ENCODE results near the gene MAP3K2.

Gene MAP3K2

GRCh38 chr2:127283275-127283674 lies 104.5 kb downstream of the MAP3K2 start:
- Histone ChIP-seq H3K36me3 (ENCODE audit: control insufficient read depth, insufficient read depth, low read length) (peaks cover 33% of the 10 kb centered on the region), H3K56ac (ENCODE audit: low read length) (no peak overlapping the region), H3K4ac (ENCODE audit: low read depth, low read length) (no peak overlapping the region), H3K4me1 (ENCODE audit: control insufficient read depth, low read depth, low read length) (no peaks in the 10 kb centered on the region), H3K79me2 (ENCODE audit: control insufficient read depth, insufficient read depth, low read length) (peaks cover 12% of the 10 kb centered on the region), H3K79me1 (ENCODE audit: low read length) (peaks cover 10% of the 10 kb centered on the region), H4K8ac (ENCODE audit: low read depth, low read length) (no peak overlapping the region), H3K18ac (ENCODE audit: low read length) (no peak overlapping the region), H4K5ac (ENCODE audit: low read length) (no peak overlapping the region), H2AK5ac (ENCODE audit: low read length) (no peak overlapping the region), H2BK120ac (ENCODE audit: low read depth, low read length) (no peak overlapping the region), H3K23ac (ENCODE audit: low read length) (no peak overlapping the region), H3K27ac (ENCODE audit: low read depth, low read length) (no peak overlapping the region), H2BK5ac (ENCODE audit: low read length) (no peak overlapping the region), H3K9ac (ENCODE audit: low read length) (no peak overlapping the region), H3K4me2 (ENCODE audit: low read length) (no peak overlapping the region), H3K27me3 (ENCODE audit: insufficient read depth, low read length, poor library complexity) (no peaks in the 10 kb centered on the region), H3K4me3 (ENCODE audit: low read length) (no peak overlapping the region), H2BK15ac (replicated peaks; ENCODE audit: low read depth) (no peak overlapping the region)
- DNase-seq, result no peak
- WGBS (ENCODE audit: extremely low coverage, insufficient coverage, low lambda C conversion rate), result no CpG with 5 or more reads among the region's 2 CpGs

- Histone ChIP-seq H3K9ac (ENCODE audit: low read length) (no peak overlapping the region), H3K79me1 (ENCODE audit: low read length) (peaks cover 14% of the 10 kb centered on the region), H3K79me2 (ENCODE audit: control insufficient read depth, insufficient read depth, low read length) (peaks cover 12% of the 10 kb centered on the region), H4K8ac (ENCODE audit: low read depth, low read length) (no peak overlapping the region), H3K4ac (ENCODE audit: low read depth, low read length) (no peak overlapping the region), H3K4me3 (ENCODE audit: low read length) (no peak overlapping the region), H3K4me2 (ENCODE audit: low read length) (no peak overlapping the region), H4K5ac (ENCODE audit: low read length) (no peak overlapping the region), H3K18ac (ENCODE audit: low read length) (no peak overlapping the region), H3K27me3 (ENCODE audit: insufficient read depth, low read length, poor library complexity) (no peaks in the 10 kb centered on the region), H2BK5ac (ENCODE audit: low read length) (no peak overlapping the region), H3K36me3 (ENCODE audit: control insufficient read depth, insufficient read depth, low read length) (peaks cover 26% of the 10 kb centered on the region), H3K4me1 (ENCODE audit: control insufficient read depth, low read depth, low read length) (no peaks in the 10 kb centered on the region), H2BK15ac (replicated peaks; ENCODE audit: low read depth) (no peak overlapping the region), H2AK5ac (ENCODE audit: low read length) (no peak overlapping the region), H3K56ac (ENCODE audit: low read length) (no peak overlapping the region), H2BK120ac (ENCODE audit: low read depth, low read length) (no peak overlapping the region), H3K27ac (ENCODE audit: low read depth, low read length) (no peak overlapping the region), H3K23ac (ENCODE audit: low read length) (no peak overlapping the region)
- DNase-seq, result no peak
- no CpG with 5 or more reads among the region's 2 CpGs for WGBS (ENCODE audit: extremely low coverage, insufficient coverage, low lambda C conversion rate)
Measured at GRCh38 chr2:127280693-127281092, 107.1 kb downstream of the MAP3K2 start.

- H3K79me2 ChIP-seq (ENCODE audit: control insufficient read depth, insufficient read depth, low read length), result peaks cover 12% of the 10 kb centered on the region
- no peak overlapping the region for H4K8ac ChIP-seq (ENCODE audit: low read depth, low read length)
- no peak overlapping the region for H3K4ac ChIP-seq (ENCODE audit: low read depth, low read length)
- H3K4me2 ChIP-seq (ENCODE audit: low read length), result no peak overlapping the region
- peaks cover 26% of the 10 kb centered on the region for H3K36me3 ChIP-seq (ENCODE audit: control insufficient read depth, insufficient read depth, low read length)
- H3K4me3 ChIP-seq (ENCODE audit: low read length), result no peak overlapping the region
- H3K9ac ChIP-seq (ENCODE audit: low read length), result no peak overlapping the region
- H2AK5ac ChIP-seq (ENCODE audit: low read length), result no peak overlapping the region
- no peak overlapping the region for H3K56ac ChIP-seq (ENCODE audit: low read length)
- DNase-seq, result no peak
- H2BK5ac ChIP-seq (ENCODE audit: low read length), result no peak overlapping the region
- no peak overlapping the region for H2BK15ac ChIP-seq (replicated peaks; ENCODE audit: low read depth)
- H3K79me1 ChIP-seq (ENCODE audit: low read length), result peaks cover 15% of the 10 kb centered on the region
- no CpG with 5 or more reads among the region's 5 CpGs for WGBS (ENCODE audit: extremely low coverage, insufficient coverage, low lambda C conversion rate)
- H3K23ac ChIP-seq (ENCODE audit: low read length), result no peak overlapping the region
- no peaks in the 10 kb centered on the region for H3K4me1 ChIP-seq (ENCODE audit: control insufficient read depth, low read depth, low read length)
- H3K27me3 ChIP-seq (ENCODE audit: insufficient read depth, low read length, poor library complexity), result no peaks in the 10 kb centered on the region
- no peak overlapping the region for H3K27ac ChIP-seq (ENCODE audit: low read depth, low read length)
- no peak overlapping the region for H3K18ac ChIP-seq (ENCODE audit: low read length)
- no peak overlapping the region for H2BK120ac ChIP-seq (ENCODE audit: low read depth, low read length)
- H4K5ac ChIP-seq (ENCODE audit: low read length), result no peak overlapping the region
Measured at GRCh38 chr2:127279781-127280180, 108.0 kb downstream of the MAP3K2 start.

GRCh38 chr2:127278959-127279358 lies 108.8 kb downstream of the MAP3K2 start:
- Histone ChIP-seq H3K18ac (ENCODE audit: low read length) (no peak overlapping the region), H4K8ac (ENCODE audit: low read depth, low read length) (no peak overlapping the region), H3K56ac (ENCODE audit: low read length) (no peak overlapping the region), H3K4me3 (ENCODE audit: low read length) (no peak overlapping the region), H2BK5ac (ENCODE audit: low read length) (no peak overlapping the region), H2BK120ac (ENCODE audit: low read depth, low read length) (no peak overlapping the region), H2AK5ac (ENCODE audit: low read length) (no peak overlapping the region), H3K79me2 (ENCODE audit: control insufficient read depth, insufficient read depth, low read length) (peaks cover 12% of the 10 kb centered on the region), H3K4me1 (ENCODE audit: control insufficient read depth, low read depth, low read length) (no peaks in the 10 kb centered on the region), H3K79me1 (ENCODE audit: low read length) (peaks cover 15% of the 10 kb centered on the region), H3K9ac (ENCODE audit: low read length) (no peak overlapping the region), H3K36me3 (ENCODE audit: control insufficient read depth, insufficient read depth, low read length) (peaks cover 23% of the 10 kb centered on the region), H3K4ac (ENCODE audit: low read depth, low read length) (no peak overlapping the region), H3K23ac (ENCODE audit: low read length) (no peak overlapping the region), H3K27ac (ENCODE audit: low read depth, low read length) (no peak overlapping the region), H3K27me3 (ENCODE audit: insufficient read depth, low read length, poor library complexity) (no peaks in the 10 kb centered on the region), H4K5ac (ENCODE audit: low read length) (no peak overlapping the region), H2BK15ac (replicated peaks; ENCODE audit: low read depth) (no peak overlapping the region), H3K4me2 (ENCODE audit: low read length) (no peak overlapping the region)
- DNase-seq, result no peak
- no CpG with 5 or more reads among the region's 3 CpGs for WGBS (ENCODE audit: extremely low coverage, insufficient coverage, low lambda C conversion rate)

- no peak overlapping the region for H4K8ac ChIP-seq (ENCODE audit: low read depth, low read length)
- peaks cover 7% of the 10 kb centered on the region for H3K79me1 ChIP-seq (ENCODE audit: low read length)
- H3K18ac ChIP-seq (ENCODE audit: low read length), result no peak overlapping the region
- no CpG with 5 or more reads among the region's 2 CpGs for WGBS (ENCODE audit: extremely low coverage, insufficient coverage, low lambda C conversion rate)
- peaks cover 4% of the 10 kb centered on the region for H3K79me2 ChIP-seq (ENCODE audit: control insufficient read depth, insufficient read depth, low read length)
- H3K4me2 ChIP-seq (ENCODE audit: low read length), result no peak overlapping the region
- H3K27me3 ChIP-seq (ENCODE audit: insufficient read depth, low read length, poor library complexity), result no peaks in the 10 kb centered on the region
- H2BK120ac ChIP-seq (ENCODE audit: low read depth, low read length), result no peak overlapping the region
- H3K4ac ChIP-seq (ENCODE audit: low read depth, low read length), result no peak overlapping the region
- no peak overlapping the region for H3K4me3 ChIP-seq (ENCODE audit: low read length)
- no peak overlapping the region for H2BK5ac ChIP-seq (ENCODE audit: low read length)
- H3K27ac ChIP-seq (ENCODE audit: low read depth, low read length), result no peak overlapping the region
- no peak overlapping the region for H2AK5ac ChIP-seq (ENCODE audit: low read length)
- H3K56ac ChIP-seq (ENCODE audit: low read length), result no peak overlapping the region
- no peaks in the 10 kb centered on the region for H3K4me1 ChIP-seq (ENCODE audit: control insufficient read depth, low read depth, low read length)
- no peak overlapping the region for H3K23ac ChIP-seq (ENCODE audit: low read length)
- no peak for DNase-seq
- H2BK15ac ChIP-seq (replicated peaks; ENCODE audit: low read depth), result no peak overlapping the region
- peaks cover 19% of the 10 kb centered on the region for H3K36me3 ChIP-seq (ENCODE audit: control insufficient read depth, insufficient read depth, low read length)
- no peak overlapping the region for H4K5ac ChIP-seq (ENCODE audit: low read length)
- no peak overlapping the region for H3K9ac ChIP-seq (ENCODE audit: low read length)
Measured at GRCh38 chr2:127277028-127277427, 110.7 kb downstream of the MAP3K2 start.

- Histone ChIP-seq H3K56ac (ENCODE audit: low read length) (no peak overlapping the region), H3K79me2 (ENCODE audit: control insufficient read depth, insufficient read depth, low read length) (no peaks in the 10 kb centered on the region), H3K4me3 (ENCODE audit: low read length) (no peak overlapping the region), H2BK120ac (ENCODE audit: low read depth, low read length) (no peak overlapping the region), H3K4ac (ENCODE audit: low read depth, low read length) (no peak overlapping the region), H3K4me1 (ENCODE audit: control insufficient read depth, low read depth, low read length) (no peaks in the 10 kb centered on the region), H3K79me1 (ENCODE audit: low read length) (peaks cover 6% of the 10 kb centered on the region), H2BK5ac (ENCODE audit: low read length) (no peak overlapping the region), H3K9ac (ENCODE audit: low read length) (no peak overlapping the region), H3K4me2 (ENCODE audit: low read length) (no peak overlapping the region), H4K8ac (ENCODE audit: low read depth, low read length) (no peak overlapping the region), H3K23ac (ENCODE audit: low read length) (no peak overlapping the region), H3K27ac (ENCODE audit: low read depth, low read length) (no peak overlapping the region), H3K18ac (ENCODE audit: low read length) (no peak overlapping the region), H2AK5ac (ENCODE audit: low read length) (no peak overlapping the region), H2BK15ac (replicated peaks; ENCODE audit: low read depth) (no peak overlapping the region), H3K36me3 (ENCODE audit: control insufficient read depth, insufficient read depth, low read length) (peaks cover 25% of the 10 kb centered on the region), H3K27me3 (ENCODE audit: insufficient read depth, low read length, poor library complexity) (no peaks in the 10 kb centered on the region), H4K5ac (ENCODE audit: low read length) (no peak overlapping the region)
- WGBS (ENCODE audit: extremely low coverage, insufficient coverage, low lambda C conversion rate), result no CpG with 5 or more reads among the region's 9 CpGs
- DNase-seq, result no peak
Measured at GRCh38 chr2:127275789-127276188, 112.0 kb downstream of the MAP3K2 start.

Measured in mesendoderm (in vitro differentiated cells).